CD8-positive, alpha-beta memory T cell (primary cell): ENCODE results near the gene CRYGN. TPM values are rescaled to one million over a fixed set of nuclear protein-coding genes. Genes with fewer than 3 reads are reported as not detected.

ENCODE experiments used
- CTCF ChIA-PET: fragments of 350-600 bp; sonication (Branson Sonifier 250); formaldehyde crosslinking; loops from one replicate; lab custom pipeline; 2021; ENCODE audit warnings: antibody characterized with exemption; lab: Charles Lee
- POLR2A ChIA-PET: fragments of 350-600 bp; sonication (Branson Sonifier 250); formaldehyde crosslinking; loops from one replicate; lab custom pipeline; 2021; ENCODE audit warnings: antibody characterized with exemption; lab: Charles Lee
- DNase-seq, 5 donors: peaks; one replicate each; pipeline versions ENCODE4 v3.0.0 to v3.0.0-alpha.2; 2020 to 2022; ENCODE audit warnings: mixed read lengths in 1 of 5
- H3K27ac ChIP-seq: one replicate; pipeline ENCODE4 v1.7.0; 2013; ENCODE audit warnings: low read depth, mild to moderate bottlenecking, low read length, moderate library complexity
- H3K27me3 ChIP-seq: 2 replicates; pipeline ENCODE4 v1.7.0; 2013; ENCODE audit warnings: low read length, mild to moderate bottlenecking; ENCODE audit not compliant: insufficient read depth, poor library complexity, severe bottlenecking
- H3K36me3 ChIP-seq: 2 replicates; pipeline ENCODE4 v1.7.0; 2013; ENCODE audit warnings: mild to moderate bottlenecking, low read length, moderate library complexity; ENCODE audit not compliant: insufficient read depth
- H3K4me1 ChIP-seq: 2 replicates; pipeline ENCODE4 v1.7.0; 2013; ENCODE audit warnings: mild to moderate bottlenecking, low read length, moderate library complexity; ENCODE audit not compliant: insufficient read depth
- H3K4me3 ChIP-seq: 2 replicates; pipeline ENCODE4 v1.7.0; 2013; ENCODE audit warnings: mild to moderate bottlenecking, low read length
- H3K9me3 ChIP-seq: 2 replicates; pipeline ENCODE4 v1.7.0; 2013; ENCODE audit warnings: mild to moderate bottlenecking, low read length
- H3K27ac Mint-ChIP-seq, 8 donors: one replicate each; pipeline ENCODE4 v1.8.0; 2020 to 2021; ENCODE audit warnings: mixed read lengths in 8 of 8, mild to moderate bottlenecking in 6 of 8, inconsistent platforms in 3 of 8, moderate library complexity in 3 of 8
- H3K27me3 Mint-ChIP-seq, 2 donors: one replicate each; pipeline ENCODE4 v1.8.0; 2020 to 2021; ENCODE audit warnings: mixed read lengths in 2 of 2, mild to moderate bottlenecking in 1 of 2, moderate library complexity in 1 of 2
- H3K36me3 Mint-ChIP-seq, 3 donors: one replicate each; pipeline ENCODE4 v1.8.0; 2020 to 2021; ENCODE audit warnings: mixed read lengths in 3 of 3, inconsistent platforms in 1 of 3, mild to moderate bottlenecking in 1 of 3
- H3K4me1 Mint-ChIP-seq, 3 donors: one replicate each; pipeline ENCODE4 v1.8.0; 2020 to 2021; ENCODE audit warnings: mixed read lengths in 3 of 3, inconsistent platforms in 1 of 3, mild to moderate bottlenecking in 1 of 3
- H3K4me3 Mint-ChIP-seq, 7 donors: one replicate each; pipeline ENCODE4 v1.8.0; 2020 to 2021; ENCODE audit warnings: mixed read lengths in 7 of 7, mild to moderate bottlenecking in 6 of 7, moderate library complexity in 4 of 7, inconsistent platforms in 2 of 7
- H3K9me3 Mint-ChIP-seq, 5 donors: one replicate each; pipeline ENCODE4 v1.8.0; 2020 to 2022; ENCODE audit warnings: mixed read lengths in 5 of 5, mild to moderate bottlenecking in 3 of 5, moderate library complexity in 2 of 5, inconsistent platforms in 1 of 5
- polyA plus RNA-seq: library from polyadenylated mRNA; unstranded; fragments of 300-500 nt; fragmentation: Illumina TruSeq; gene quantifications from one replicate; pipeline ENCODE4 v1.2.3, GENCODE V29; 2021
- total RNA-seq, 2 experiments: library from RNA; stranded (reverse); gene quantifications; one replicate each; pipeline ENCODE4 v1.2.3, GENCODE V29; 2021

Gene CRYGN
- total and polyA plus RNA-seq, 3 experiments from 2014 or later = 0.41 TPM; not detected in 2

DNA sequence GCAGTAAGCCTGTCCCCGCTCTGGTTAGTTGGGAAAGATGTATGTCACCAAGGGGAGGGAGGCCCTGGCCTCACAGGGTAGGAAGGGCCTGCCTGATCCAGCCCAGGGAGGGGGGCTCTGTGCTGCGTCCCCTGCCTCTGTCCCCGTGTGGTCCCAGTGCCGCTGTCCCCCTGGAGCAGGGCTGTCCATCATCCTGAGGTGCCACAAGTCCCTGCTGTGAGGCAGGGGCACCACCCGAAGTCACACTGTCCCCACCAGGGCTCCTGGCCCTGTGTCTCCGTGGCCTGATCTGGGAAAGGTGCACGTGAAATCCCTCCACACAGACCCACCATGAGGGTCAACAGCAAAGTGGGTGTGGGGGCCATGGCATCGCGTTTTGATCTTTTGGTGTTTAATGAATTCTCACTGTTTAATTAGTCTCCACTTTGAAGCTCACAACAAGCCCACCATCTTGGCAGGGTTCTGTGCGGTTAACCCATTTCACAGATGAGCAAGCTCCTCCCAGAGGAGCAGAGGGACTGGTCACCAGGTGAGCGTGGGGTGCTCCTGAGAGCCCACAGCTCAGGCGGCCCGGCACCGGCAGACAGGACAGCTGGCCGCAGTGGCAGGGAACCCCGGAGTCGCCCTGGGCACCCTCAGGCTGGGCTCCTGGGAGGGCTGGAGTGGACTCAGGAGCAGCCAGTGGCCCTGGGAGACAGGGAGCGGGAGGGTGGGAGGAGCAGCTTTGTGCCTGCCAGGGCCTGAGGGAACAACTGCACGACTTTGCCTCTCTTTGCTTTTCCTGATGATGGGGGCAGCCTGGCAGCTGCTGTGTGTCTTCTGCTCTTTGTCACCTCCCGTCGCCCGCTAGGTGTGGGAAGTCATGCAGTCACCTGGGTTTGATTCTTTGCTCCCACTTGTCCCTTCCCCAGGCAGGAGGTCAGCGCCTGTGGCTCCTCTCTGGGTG lies 12.0 kb upstream of the CRYGN start:
- Histone ChIP-seq H3K9me3 (no peaks in the 10 kb centered on the region), H3K4me1 (peaks cover 7% of the 10 kb centered on the region), H3K36me3 (no peaks in the 10 kb centered on the region), H3K27ac (no peak overlapping the region), H3K4me3 (no peak overlapping the region), H3K27me3 (no peaks in the 10 kb centered on the region)
- ChIA-PET POLR2A (no interaction called here), CTCF (interaction anchor here (0.8 to 5.9 kb wide), 4 partner anchors 9 to 137 kb away, joined by 3 to 138 read pairs (median 24); no protein-coding TSS in a partner anchor)
- Mint-ChIP-seq H3K9me3 (no peaks in the 10 kb centered on the region), H3K4me1 (peaks cover 3 to 4% (median 4%) of the 10 kb centered on the region in 3 donors), H3K4me3 (no peak overlapping the region), H3K27ac (peak overlapping the region in 1 of 8 donors; percentile 41), H3K27me3 (peaks cover 4 to 8% of the 10 kb centered on the region in 2 donors), H3K36me3 (no peaks in the 10 kb centered on the region)
- no peak for DNase-seq

DNA sequence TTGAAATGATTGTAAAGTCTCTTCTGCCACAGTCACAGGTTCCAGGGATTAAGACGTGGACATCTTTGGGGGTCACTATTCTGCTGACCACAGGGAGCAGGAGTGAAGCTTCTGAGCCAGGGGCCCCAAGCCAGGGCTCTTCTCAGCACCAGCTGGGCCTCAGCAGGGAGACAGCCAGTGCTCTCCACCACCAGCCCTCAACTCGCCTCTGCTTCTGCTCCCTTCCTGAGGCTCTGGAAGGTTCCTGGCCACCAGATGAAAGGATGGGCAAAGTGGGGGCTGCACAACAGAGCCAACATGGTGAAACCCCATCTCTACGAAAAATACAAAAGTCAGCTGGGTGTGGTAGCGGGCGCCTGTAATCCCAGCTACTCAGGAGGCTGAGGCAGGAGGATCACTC lies 11.2 kb upstream of the CRYGN start:
- ChIA-PET POLR2A (no interaction called here), CTCF (interaction anchor here (1.2 to 6.9 kb wide), 5 partner anchors 8 to 135 kb away, joined by 3 to 138 read pairs (median 43); no protein-coding TSS in a partner anchor)
- DNase-seq = no peak
- H3K36me3 ChIP-seq = no peaks in the 10 kb centered on the region
- no peaks in the 10 kb centered on the region for H3K27me3 ChIP-seq
- no peak overlapping the region for H3K4me3 Mint-ChIP-seq
- H3K36me3 Mint-ChIP-seq = no peaks in the 10 kb centered on the region
- no peak overlapping the region for H3K27ac ChIP-seq
- H3K9me3 Mint-ChIP-seq = no peaks in the 10 kb centered on the region
- H3K27ac Mint-ChIP-seq = peak overlapping the region in 2 of 8 donors; percentile 31 to 33
- H3K27me3 Mint-ChIP-seq = peaks cover 4 to 8% of the 10 kb centered on the region in 2 donors
- H3K9me3 ChIP-seq = no peaks in the 10 kb centered on the region
- peaks cover 7% of the 10 kb centered on the region for H3K4me1 ChIP-seq
- no peak overlapping the region for H3K4me3 ChIP-seq
- peaks cover 3 to 4% (median 4%) of the 10 kb centered on the region in 3 donors for H3K4me1 Mint-ChIP-seq

DNA sequence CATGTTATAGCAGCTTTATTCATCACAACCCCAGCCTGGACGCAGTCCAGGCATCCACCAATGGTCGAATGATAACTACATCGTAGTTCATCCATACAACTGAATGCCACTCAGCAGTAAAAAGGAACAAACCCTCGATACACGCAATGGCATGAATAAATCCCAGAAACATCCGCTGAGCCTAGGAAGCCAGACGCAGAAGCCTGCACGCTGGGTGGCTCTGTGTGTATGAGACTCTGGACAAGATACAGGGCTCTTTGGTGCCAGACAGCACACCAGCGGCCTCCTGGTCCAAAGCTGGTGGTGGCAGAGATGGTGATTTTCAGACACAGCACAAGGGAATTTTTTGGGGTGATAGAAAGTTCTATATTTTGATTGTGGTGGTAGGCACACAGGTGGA lies 10.0 kb upstream of the CRYGN start:
- POLR2A ChIA-PET = no interaction called here
- H3K36me3 Mint-ChIP-seq = no peaks in the 10 kb centered on the region

DNA sequence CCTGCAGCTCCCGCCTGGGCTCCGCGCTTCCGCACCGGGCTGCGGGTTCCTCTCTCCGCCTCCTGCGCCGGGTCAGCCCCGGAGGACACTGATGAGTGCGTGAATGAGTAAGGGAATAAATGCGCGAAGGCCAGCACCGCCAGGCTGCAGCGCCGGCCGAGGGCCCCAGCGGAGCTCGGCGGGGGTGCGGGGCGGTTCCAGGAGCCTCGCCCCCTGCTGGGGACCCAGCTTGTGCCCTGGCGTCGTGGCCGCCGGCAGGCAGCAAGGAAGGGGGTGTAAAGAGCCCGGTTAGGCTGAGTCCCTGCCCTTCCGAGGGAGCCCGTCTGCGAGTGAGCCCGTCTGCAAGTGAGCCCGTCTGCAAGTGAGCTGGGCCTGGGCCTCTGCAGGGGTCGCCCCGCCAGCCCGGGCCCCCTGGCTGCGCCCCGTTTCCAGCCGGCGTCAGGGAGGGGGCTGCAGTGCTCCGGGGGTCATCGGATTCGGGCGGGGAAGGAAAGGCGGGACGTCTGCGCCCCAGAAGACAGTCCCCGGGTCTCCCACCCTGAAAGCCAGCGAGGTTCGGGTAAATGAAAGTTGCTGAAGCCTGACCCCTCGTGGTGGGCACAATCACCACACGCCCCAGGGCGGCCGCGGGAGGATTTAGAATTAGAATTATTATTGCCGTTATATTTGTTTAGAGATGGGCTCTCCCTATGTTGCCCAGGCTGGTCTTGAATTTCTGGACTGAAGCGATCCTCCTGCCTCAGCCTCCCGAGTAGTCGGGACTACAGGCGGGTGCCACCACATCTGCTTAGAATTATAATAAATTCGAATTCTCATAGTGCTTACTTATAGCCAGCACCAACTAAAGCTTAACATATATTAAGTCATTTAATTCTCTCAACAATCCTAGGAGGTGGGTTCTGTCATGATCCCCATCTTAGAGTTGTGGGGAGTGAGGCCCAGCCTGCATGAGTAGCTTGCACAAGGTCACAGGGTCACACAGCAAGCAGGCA lies 8.6 kb upstream of the CRYGN start:
- Histone ChIP-seq H3K27me3 (no peaks in the 10 kb centered on the region), H3K9me3 (no peaks in the 10 kb centered on the region), H3K27ac (no peak overlapping the region), H3K36me3 (no peaks in the 10 kb centered on the region), H3K4me3 (peak overlapping the region; percentile 62), H3K4me1 (peaks cover 7% of the 10 kb centered on the region)
- Mint-ChIP-seq H3K9me3 (no peaks in the 10 kb centered on the region), H3K36me3 (no peaks in the 10 kb centered on the region), H3K27me3 (peaks cover 4 to 8% of the 10 kb centered on the region in 2 donors), H3K4me3 (peak overlapping the region; percentile 60 to 91 (median 83)), H3K4me1 (peaks cover 3 to 4% (median 4%) of the 10 kb centered on the region in 3 donors), H3K27ac (peak overlapping the region in 6 of 8 donors; percentile 34 to 88 (median 62))
- ChIA-PET CTCF (interaction anchor here (0.9 to 6.9 kb wide), 42 partner anchors 8 to 311 kb away, joined by 3 to 138 read pairs (median 8); partner anchors contain the start of genes CRYGN, NUB1, RHEB and WDR86), POLR2A (interaction anchor here (0.6 to 1.5 kb wide), 5 partner anchors 12 to 133 kb away, joined by 3 to 11 read pairs (median 3); partner anchors contain the start of gene WDR86)
- peak; percentile 64 to 85 (median 79) for DNase-seq

More for the DNA sequence above, 10.0 kb upstream of the CRYGN start:
- H3K9me3 ChIP-seq = no peaks in the 10 kb centered on the region
- no peak overlapping the region for H3K4me3 ChIP-seq
- CTCF ChIA-PET = interaction anchor here (1.0 to 6.9 kb wide), 9 partner anchors 10 to 182 kb away, joined by 3 to 138 read pairs (median 13); no protein-coding TSS in a partner anchor
- H3K36me3 ChIP-seq = no peaks in the 10 kb centered on the region
- H3K4me1 ChIP-seq = peaks cover 7% of the 10 kb centered on the region
- no peaks in the 10 kb centered on the region for H3K9me3 Mint-ChIP-seq
- H3K4me3 Mint-ChIP-seq = no peak overlapping the region
- peak overlapping the region in 2 of 8 donors; percentile 32 to 77 for H3K27ac Mint-ChIP-seq
- DNase-seq = no peak
- H3K27me3 Mint-ChIP-seq = peaks cover 4 to 8% of the 10 kb centered on the region in 2 donors
- peaks cover 3 to 4% (median 4%) of the 10 kb centered on the region in 3 donors for H3K4me1 Mint-ChIP-seq
- no peaks in the 10 kb centered on the region for H3K27me3 ChIP-seq
- H3K27ac ChIP-seq = no peak overlapping the region

DNA sequence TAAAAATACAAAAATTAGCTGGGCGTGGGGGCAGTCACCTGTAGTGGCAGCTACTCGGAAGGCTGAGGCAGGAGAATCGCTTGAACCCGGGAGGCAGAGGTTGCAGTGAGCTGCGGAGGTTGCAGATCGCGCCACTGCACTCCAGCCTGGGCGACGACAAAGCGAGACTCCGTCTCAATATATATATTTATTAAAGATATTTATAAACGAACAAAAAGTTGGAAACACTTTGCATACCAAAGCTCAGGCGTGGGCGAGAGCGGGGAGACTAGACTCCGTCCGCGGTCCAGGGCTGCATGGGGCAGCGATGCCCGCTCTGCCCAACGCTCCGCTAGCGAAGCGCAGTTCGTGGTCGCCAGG lies 7.9 kb upstream of the CRYGN start:
- no peaks in the 10 kb centered on the region for H3K9me3 Mint-ChIP-seq

DNA sequence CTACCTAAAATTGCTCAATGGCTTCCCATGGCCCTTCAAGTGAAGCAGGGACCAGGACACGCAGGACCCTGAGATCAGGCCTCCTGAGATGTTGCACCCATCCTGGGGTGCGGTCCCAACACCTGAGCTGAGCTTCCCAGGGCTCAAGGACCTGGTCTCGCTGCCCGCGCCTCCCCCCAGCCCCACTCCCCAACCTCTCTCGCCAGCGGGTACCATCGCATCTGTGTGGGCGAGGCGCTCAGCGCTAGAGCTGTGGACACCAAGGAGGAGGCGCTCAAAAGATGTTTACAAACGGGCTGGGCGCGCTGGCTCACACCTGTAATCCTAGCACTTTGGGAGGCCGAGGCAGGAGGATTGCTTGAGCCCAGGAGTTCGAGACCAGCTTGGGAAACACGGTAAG lies 7.4 kb upstream of the CRYGN start:
- Mint-ChIP-seq H3K4me3 (peak overlapping the region in 1 of 7 donors; percentile 8), H3K27ac (no peak overlapping the region), H3K9me3 (no peaks in the 10 kb centered on the region), H3K27me3 (peaks cover 2 to 8% of the 10 kb centered on the region in 2 donors), H3K36me3 (no peaks in the 10 kb centered on the region), H3K4me1 (peaks cover 0 to 4% (median 4%) of the 10 kb centered on the region in 3 donors)
- Histone ChIP-seq H3K36me3 (no peaks in the 10 kb centered on the region), H3K27ac (no peak overlapping the region), H3K9me3 (no peaks in the 10 kb centered on the region), H3K27me3 (no peaks in the 10 kb centered on the region), H3K4me1 (peaks cover 7% of the 10 kb centered on the region), H3K4me3 (no peak overlapping the region)
- DNase-seq = peak in 1 of 5 donors; percentile 34
- CTCF ChIA-PET = interaction anchor here (1.2 to 6.9 kb wide), 17 partner anchors 8 to 312 kb away, joined by 3 to 138 read pairs (median 13); partner anchors contain the start of genes CRYGN and WDR86
- POLR2A ChIA-PET = interaction anchor here (1.3 to 1.5 kb wide), 2 partner anchors 37 to 132 kb away, joined by 4 to 11 read pairs; partner anchors contain the start of gene WDR86

More for the DNA sequence above, 7.9 kb upstream of the CRYGN start:
- Mint-ChIP-seq H3K36me3 (no peaks in the 10 kb centered on the region), H3K4me1 (peaks cover 0 to 4% (median 2%) of the 10 kb centered on the region in 3 donors), H3K4me3 (peak overlapping the region; percentile 68 to 85 (median 82)), H3K27ac (peak overlapping the region in 2 of 8 donors; percentile 21 to 77), H3K27me3 (peaks cover 2 to 8% of the 10 kb centered on the region in 2 donors)
- ChIA-PET POLR2A (interaction anchor here (0.9 to 1.5 kb wide), 4 partner anchors 11 to 133 kb away, joined by 3 to 11 read pairs (median 4); partner anchors contain the start of gene WDR86), CTCF (interaction anchor here (0.9 to 6.9 kb wide), 34 partner anchors 8 to 312 kb away, joined by 3 to 138 read pairs (median 8); partner anchors contain the start of genes CRYGN, RHEB and WDR86)
- H3K27ac ChIP-seq = no peak overlapping the region
- DNase-seq = no peak
- peak overlapping the region; percentile 62 for H3K4me3 ChIP-seq
- no peaks in the 10 kb centered on the region for H3K9me3 ChIP-seq
- peaks cover 7% of the 10 kb centered on the region for H3K4me1 ChIP-seq
- no peaks in the 10 kb centered on the region for H3K36me3 ChIP-seq
- H3K27me3 ChIP-seq = no peaks in the 10 kb centered on the region

DNA sequence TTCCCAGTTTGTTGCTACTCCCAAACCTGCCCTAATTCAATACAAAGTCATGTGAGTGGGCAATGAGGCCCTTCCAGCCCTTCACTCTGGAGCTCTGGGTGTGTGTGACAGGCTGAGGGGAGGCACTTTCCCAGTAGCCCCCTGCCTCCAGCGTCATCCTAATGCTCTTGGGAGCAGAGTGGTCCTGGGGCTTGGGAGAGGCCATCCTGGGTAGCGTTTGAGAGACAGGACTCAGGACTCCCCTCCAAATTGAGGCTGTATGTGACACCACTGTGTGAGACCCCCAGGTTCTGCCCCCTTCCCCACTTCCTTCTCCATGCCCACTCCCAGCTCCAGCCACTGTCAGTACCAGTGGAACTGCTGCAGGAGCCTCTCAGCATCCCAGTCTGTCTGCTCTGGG lies 6.5 kb upstream of the CRYGN start:
- H3K4me1 ChIP-seq = peaks cover 15% of the 10 kb centered on the region
- no peaks in the 10 kb centered on the region for H3K9me3 Mint-ChIP-seq
- no peaks in the 10 kb centered on the region for H3K27me3 ChIP-seq
- no peak overlapping the region for H3K4me3 ChIP-seq
- no peaks in the 10 kb centered on the region for H3K36me3 ChIP-seq
- no peaks in the 10 kb centered on the region for H3K9me3 ChIP-seq
- CTCF ChIA-PET = interaction anchor here (0.6 to 6.9 kb wide), 7 partner anchors 13 to 130 kb away, joined by 4 to 138 read pairs (median 17); no protein-coding TSS in a partner anchor
- peak overlapping the region in 1 of 8 donors; percentile 17 for H3K27ac Mint-ChIP-seq
- peak in 1 of 5 donors; percentile 24 for DNase-seq
- no peak overlapping the region for H3K27ac ChIP-seq
- no peaks in the 10 kb centered on the region for H3K36me3 Mint-ChIP-seq
- peak overlapping the region in 2 of 7 donors; percentile 17 to 26 for H3K4me3 Mint-ChIP-seq
- POLR2A ChIA-PET = interaction anchor here (1.3 kb wide), 1 partner anchor 37 kb away, joined by 4 read pairs; the partner anchor contains the start of gene WDR86
- peaks cover 2 to 11% (median 11%) of the 10 kb centered on the region in 3 donors for H3K4me1 Mint-ChIP-seq
- H3K27me3 Mint-ChIP-seq = peaks cover 2 to 8% of the 10 kb centered on the region in 2 donors
